CD4-positive, alpha-beta T cell treated with Interleukin-15 for 4 hours (primary cell): ENCODE measurements around the gene LRBA.

Experiments
- DNase-seq: peaks from one replicate; pipeline ENCODE4 v3.0.0-alpha.2; 2020; ENCODE audit warnings: low spot score

LRBA gene

DNA sequence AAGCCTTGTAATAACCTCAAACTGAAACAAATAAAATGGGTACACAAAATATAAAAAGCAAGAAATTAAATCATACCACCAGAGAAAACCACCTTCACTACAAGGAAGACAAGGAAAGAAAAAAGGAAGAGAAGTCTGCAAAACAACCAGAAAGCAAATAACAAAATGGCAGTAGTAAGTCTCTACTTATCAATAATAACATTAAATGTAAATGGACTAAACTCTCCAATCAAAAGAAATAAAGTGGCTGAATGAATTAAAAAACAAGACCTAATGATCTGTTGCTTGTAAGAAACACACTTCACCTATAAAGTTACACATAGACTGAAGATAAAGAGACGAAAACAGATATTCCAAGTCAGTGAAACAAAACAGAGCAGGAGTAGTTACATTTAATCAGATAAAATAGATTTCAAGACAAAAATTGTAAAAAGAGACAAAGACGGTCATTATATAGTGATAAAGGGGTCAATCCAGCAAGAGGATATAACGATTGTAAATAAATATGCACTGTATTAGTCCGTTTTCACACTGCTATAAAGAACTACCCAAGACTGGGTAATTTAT is 289.0 kb downstream of the LRBA start:
- no peak for DNase-seq

DNA sequence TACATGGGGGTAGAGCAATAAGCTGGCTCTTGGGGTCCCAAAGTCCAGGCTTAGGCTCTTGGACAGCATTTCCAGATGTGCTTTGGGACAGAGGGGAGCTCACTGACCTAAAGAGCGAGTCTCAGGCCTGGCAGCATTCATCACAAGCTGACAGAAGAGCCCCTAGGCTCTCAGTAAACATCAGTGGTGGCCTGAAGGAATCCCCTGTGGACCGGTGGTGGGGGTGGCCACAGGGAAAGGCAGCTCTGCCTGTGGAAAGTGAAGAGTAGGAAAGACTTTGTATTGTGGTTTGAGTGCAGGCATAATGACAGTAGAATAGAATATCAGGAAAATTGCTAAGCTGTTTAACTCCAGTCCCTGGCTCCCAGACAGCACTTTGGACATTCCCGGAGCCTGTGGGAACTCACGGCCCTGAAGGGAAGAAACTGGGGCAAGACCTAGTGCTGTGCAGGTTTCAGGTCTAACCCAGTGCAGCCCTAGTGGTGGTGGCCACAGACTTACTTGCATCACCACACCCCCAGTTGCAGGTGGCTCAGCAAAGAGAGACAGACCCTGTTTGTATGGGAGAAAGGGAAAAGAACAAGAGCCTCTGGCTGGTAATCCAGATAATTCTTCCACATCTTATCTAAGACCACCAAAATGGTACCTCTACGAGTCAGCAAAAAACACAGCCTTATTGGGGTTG is 291.2 kb downstream of the LRBA start:
- DNase-seq: no peak

DNA sequence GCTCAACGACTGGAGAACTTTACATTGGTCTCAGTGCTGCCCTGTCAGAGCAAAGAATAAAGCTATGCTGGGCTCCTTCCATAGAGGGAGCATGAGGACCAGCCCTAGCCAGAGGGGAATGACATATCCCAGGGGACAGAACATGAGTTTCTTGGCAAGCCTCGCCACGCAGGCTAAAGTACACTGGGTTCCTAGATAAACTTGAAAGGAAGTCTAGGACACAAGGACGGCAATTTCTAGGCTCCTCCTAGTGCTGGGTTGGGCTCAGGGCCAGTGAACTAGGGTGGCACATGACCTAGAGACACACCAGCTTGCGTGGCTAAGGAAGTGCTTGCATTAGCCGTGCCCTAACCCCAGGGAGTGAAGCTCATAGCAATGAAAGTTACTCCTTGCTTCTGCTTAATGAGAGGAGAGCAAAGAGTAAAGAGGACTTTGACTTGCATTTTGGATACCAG is 292.1 kb downstream of the LRBA start:
- DNase-seq: no peak

GRCh38 chr4:150720973-150721518 is 294.0 kb downstream of the LRBA start:
- no peak for DNase-seq

- DNase-seq: no peak
These were observed 297.1 kb downstream of the LRBA start for GRCh38 chr4:150717952-150718351.

- no peak for DNase-seq
These were observed 300.3 kb downstream of the LRBA start for GRCh38 chr4:150714462-150715438.

- no peak for DNase-seq
These were observed 301.8 kb downstream of the LRBA start for GRCh38 chr4:150713251-150713650.

- DNase-seq: no peak
These were observed 304.2 kb downstream of the LRBA start for GRCh38 chr4:150710770-150711375.

DNA sequence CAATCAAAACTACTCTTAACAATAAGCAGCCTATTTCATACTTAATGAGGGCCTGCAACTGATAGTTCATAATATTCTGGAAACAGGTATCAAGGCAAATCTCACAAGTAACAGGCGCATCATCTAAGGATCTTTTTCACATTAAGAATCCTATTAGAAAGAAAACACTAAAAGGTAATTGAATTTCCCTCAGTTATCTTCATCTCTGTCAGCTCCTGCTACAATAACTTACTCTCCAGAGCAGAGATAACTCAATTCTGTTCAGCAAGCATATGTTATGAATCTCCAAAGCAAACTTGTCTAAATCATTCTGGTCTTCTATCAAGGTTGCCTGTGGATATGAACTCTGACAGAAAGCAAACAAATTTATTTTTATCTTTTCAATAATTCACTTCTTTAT is 307.1 kb downstream of the LRBA start:
- no peak for DNase-seq

DNA sequence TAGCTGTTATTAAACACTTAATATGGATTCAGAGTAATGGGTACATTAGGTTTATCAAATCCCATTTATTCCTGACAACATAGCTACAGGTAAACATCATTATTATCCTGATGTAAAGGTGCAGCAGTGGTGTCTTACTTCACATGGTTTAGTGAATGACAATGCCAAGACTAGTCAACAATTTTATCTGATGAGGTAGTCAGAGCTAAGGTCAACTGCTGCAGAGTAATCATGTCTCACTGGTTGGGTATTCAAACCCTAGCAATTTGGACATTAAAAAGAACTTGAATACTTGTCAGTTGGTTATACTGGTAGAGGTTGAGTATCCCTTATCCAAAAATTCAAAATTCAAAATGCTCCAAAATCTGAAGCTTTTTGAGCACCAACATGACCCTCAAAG is 315.5 kb downstream of the LRBA start:
- no peak for DNase-seq

DNA sequence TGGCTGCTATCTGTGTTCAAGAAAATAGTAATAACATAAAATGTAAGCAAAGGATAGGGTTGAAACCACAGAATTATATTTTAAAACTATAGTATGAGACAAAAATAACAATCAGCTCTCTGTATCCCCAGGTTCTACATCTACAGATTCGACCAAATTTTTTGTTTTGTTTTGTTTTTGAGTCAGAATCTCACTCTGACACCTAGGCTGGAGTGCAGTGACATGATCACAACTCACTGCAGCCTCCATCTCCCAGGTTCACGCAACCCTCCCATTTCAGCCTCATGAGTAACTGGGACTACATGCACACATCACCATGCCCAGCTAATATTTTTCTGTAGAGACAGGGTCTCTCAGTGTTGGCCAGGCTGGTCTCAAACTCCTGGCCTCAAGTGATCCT is 319.9 kb downstream of the LRBA start:
- DNase-seq: no peak

DNA sequence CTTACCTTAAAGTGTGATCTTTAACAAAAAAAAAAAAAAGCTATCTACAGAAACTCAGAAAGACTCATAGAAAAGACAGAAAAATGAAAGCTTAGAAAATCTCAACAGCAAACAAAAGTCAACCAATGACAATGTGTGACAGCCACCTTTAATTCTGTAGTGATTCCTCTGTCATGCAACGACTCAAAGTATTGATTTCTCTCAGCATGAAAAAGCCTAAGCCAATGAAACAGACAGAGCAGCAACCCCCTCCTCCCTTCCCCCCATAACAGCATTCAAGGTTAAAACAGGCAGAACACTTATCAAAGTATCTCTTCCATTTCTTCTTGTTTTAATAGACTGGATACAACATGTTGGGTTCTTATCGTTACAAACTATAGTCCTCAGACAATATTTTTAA is 320.6 kb downstream of the LRBA start:
- DNase-seq: no peak

GRCh38 chr4:150683775-150684350 is 331.2 kb downstream of the LRBA start:
- no peak for DNase-seq

DNA sequence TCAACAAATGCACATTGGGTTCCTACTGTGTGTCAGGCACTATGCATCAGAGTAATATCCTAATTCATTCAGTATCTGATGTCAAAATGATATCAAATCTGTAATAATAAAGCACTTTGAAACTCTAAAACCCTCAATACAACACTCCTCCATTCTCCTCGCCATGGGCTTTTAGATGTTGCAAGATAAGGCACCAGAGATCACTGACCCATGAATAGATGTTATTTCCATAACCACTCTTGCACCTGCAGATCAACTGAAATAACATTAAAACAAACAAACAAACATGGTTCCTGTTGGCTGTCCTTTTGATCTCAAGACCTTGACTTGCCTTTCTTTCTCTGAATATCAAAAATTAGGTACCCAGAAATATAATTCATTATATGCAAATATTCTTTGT is 333.0 kb downstream of the LRBA start:
- DNase-seq: no peak

- DNase-seq: no peak
These were observed 334.0 kb downstream of the LRBA start for GRCh38 chr4:150681063-150681462.

DNA sequence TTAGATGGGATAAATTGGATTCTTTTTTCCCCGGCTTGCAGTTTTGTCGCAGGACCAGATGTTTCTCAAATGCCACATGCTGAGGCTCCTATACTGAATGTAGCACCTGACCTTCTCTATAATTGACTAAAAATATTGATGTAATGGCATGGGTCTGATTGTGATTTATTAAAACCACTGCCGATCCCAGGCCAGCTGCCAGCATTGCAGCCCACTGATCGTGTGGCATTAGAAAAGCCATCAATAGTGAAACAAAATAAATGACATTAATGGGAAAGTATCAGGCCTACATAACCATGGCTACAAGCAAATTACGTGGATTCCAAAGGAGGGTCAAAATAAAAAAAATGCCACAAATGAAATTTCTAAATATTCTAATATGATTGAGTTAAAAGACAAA is 334.4 kb downstream of the LRBA start:
- no peak for DNase-seq

GRCh38 chr4:150679765-150680343 is 335.2 kb downstream of the LRBA start:
- DNase-seq: no peak

DNA sequence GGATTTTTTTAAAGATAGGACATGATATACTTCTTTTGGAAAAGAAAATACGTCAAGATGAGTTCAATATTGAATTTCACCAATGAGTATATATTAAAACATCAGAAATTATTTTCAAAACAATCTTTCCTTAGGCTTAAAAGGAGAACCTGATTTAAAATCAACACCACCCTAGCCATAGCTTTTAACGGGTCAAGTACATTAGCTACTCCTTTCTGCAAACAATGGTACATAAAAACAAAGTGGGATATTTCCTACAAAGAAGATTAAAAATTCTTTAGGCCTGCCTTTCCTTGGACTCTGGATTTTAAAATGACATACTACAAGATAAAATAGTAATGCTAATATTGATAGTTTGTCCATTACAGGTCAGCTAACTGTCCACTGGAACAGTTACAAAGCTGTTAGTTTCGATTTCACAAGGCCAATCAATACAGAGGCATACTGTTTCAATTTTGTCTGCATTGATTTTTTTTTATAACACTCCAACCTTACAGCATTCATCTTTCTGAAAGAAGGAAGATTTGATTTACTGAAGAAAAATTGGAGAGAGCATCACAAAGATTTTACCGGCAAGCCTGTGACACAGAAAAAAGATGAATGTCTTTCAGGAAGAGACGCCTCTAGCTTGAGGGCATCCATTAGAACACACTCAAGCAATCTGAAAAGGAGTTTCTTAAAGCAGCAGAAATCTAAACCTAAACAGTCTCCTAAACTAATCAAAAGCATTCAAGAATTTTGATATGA is 335.9 kb downstream of the LRBA start:
- DNase-seq: no peak

DNA sequence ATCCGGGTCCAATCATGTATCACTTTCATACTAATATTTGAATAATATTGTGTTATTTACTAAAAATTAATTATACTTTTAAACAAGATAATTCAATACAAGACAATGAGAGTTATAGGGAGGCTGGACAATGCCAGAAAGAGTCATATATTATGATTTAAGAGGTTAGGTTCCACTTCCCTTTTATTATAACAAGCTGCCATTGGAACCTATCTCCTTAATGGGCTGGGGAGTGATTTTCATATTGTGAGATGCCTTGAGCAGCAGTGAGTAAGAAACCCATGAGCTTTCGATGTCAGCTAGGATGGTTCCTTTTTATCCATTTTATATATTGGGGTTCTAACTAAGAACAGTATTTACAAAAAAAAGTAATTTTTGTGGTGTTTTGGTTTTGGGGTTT is 341.3 kb downstream of the LRBA start:
- no peak for DNase-seq

DNA sequence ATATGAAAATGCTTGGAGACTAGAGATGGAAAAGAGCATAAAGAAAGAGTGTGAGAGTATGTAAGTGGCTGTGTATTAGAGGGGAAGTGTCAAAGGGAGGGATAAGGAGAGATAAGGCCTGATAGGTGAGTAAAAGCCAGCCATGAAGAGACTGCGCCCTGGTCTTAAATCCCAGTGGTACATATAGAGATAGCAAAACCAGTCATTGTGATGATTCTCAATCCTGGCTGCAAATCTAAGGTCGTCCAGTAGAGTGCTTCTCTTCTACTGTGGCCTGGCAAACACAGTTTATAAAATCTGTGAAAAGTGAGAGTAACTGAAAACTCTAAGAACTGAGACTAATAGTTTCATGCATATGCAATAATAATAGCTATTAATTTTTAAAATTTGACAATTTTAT is 346.3 kb downstream of the LRBA start:
- DNase-seq: no peak

DNA sequence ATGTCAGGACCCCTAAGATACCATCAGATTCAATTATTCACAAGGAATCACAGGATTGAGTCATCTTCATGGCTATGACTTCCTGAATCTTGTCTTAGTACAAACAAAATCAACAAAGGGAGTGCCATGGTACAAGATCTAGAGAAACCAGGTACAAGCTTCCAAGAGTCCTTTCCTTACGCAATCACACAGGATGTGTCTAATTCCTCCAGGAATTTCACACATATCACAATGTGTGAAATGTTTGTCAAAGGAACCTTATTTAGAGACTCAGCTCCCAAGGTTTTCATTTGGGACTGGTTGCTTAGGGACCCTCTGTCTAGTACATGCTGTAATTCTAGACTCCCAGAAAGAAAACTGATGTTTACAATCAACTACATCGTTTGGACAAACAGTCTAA is 350.1 kb downstream of the LRBA start:
- DNase-seq: no peak
